Effector memory CD4-positive, alpha-beta T cell (primary cell): Measurements from ENCODE around the gene UFSP2.

Experiments used
- DNase-seq, 3 donors: peaks; one replicate each; pipeline ENCODE4 v3.0.0-alpha.2; 2020
- H3K27ac ChIP-seq: 2 replicates; pipeline ENCODE4 v1.7.0; 2013; ENCODE audit warnings: mild to moderate bottlenecking, low read length, moderate library complexity; ENCODE audit not compliant: insufficient read depth, poor library complexity, severe bottlenecking
- H3K27me3 ChIP-seq: replicated peaks from 2 replicates; pipeline ENCODE4 v1.7.0; 2013; ENCODE audit warnings: mild to moderate bottlenecking, low read length; ENCODE audit not compliant: insufficient read depth, control insufficient read depth, poor library complexity, severe bottlenecking
- H3K36me3 ChIP-seq: 2 replicates; pipeline ENCODE4 v1.7.0; 2013; ENCODE audit warnings: mild to moderate bottlenecking, low read length, moderate library complexity; ENCODE audit not compliant: control insufficient read depth, insufficient read depth
- H3K4me1 ChIP-seq: 2 replicates; pipeline ENCODE4 v1.7.0; 2013; ENCODE audit warnings: low read length, mild to moderate bottlenecking; ENCODE audit not compliant: control insufficient read depth, insufficient read depth, poor library complexity, severe bottlenecking
- H3K4me3 ChIP-seq: 2 replicates; pipeline ENCODE4 v1.7.0; 2013; ENCODE audit warnings: low read length, low read depth, mild to moderate bottlenecking; ENCODE audit not compliant: insufficient read depth, poor library complexity, severe bottlenecking
- H3K9me3 ChIP-seq: 2 replicates; pipeline ENCODE4 v1.7.0; 2013; ENCODE audit warnings: mild to moderate bottlenecking, low read length, moderate library complexity; ENCODE audit not compliant: control insufficient read depth

The UFSP2 gene

DNA sequence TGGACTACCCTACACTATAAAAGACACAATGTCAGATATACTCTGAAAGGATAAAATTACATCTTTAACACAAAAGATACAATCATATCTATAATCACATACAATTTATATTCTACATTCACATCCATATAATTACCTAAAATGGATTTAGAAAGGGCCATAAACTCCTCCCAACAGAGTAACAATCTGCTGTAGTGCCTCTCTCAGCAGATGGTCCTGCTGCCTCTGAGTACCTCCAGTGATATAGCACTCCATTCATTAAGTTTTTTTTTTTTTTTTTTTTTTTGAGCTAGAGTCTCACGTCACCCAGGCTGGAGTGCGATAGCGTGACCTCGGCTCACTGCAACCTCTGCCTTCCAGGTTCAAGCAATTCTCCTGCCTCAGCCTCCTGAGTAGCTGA is 21.7 kb downstream of the UFSP2 start:
- Histone ChIP-seq H3K9me3 (no peaks in the 10 kb centered on the region), H3K27me3 (no peaks in the 10 kb centered on the region), H3K36me3 (peaks cover 45% of the 10 kb centered on the region), H3K4me1 (no peaks in the 10 kb centered on the region), H3K4me3 (no peak overlapping the region), H3K27ac (no peak overlapping the region)
- DNase-seq: no peak

GRCh38 chr4:185399466-185399865 is 26.3 kb downstream of the UFSP2 start:
- Histone ChIP-seq H3K36me3 (peaks cover 32% of the 10 kb centered on the region), H3K9me3 (no peaks in the 10 kb centered on the region), H3K4me3 (no peak overlapping the region), H3K27me3 (no peaks in the 10 kb centered on the region), H3K27ac (no peak overlapping the region), H3K4me1 (peaks cover 15% of the 10 kb centered on the region)
- DNase-seq: no peak

- Histone ChIP-seq H3K36me3 (peaks cover 32% of the 10 kb centered on the region), H3K9me3 (no peaks in the 10 kb centered on the region), H3K27me3 (no peaks in the 10 kb centered on the region), H3K4me3 (no peak overlapping the region), H3K27ac (no peak overlapping the region), H3K4me1 (peaks cover 18% of the 10 kb centered on the region)
- DNase-seq: no peak
Observed at GRCh38 chr4:185398618-185399017, 27.1 kb downstream of the UFSP2 start.

- DNase-seq: no peak
- Histone ChIP-seq H3K4me1 (peaks cover 18% of the 10 kb centered on the region), H3K27ac (peak within 1 kb of the TSS; percentile 94), H3K27me3 (no peaks in the 10 kb centered on the region), H3K4me3 (peak within 1 kb of the TSS; percentile 85), H3K36me3 (peaks cover 24% of the 10 kb centered on the region), H3K9me3 (no peaks in the 10 kb centered on the region)
Observed at GRCh38 chr4:185396724-185397385, 28.9 kb downstream of the UFSP2 start, which contains the start of gene ANKRD37. Gene ANKRD37, plus strand, starts transcription at chr4:185396841. Its CDS starts 83 bp downstream, at chr4:185396924.

GRCh38 chr4:185395956-185396723 is 29.6 kb downstream of the UFSP2 start:
- Histone ChIP-seq H3K4me1 (peaks cover 18% of the 10 kb centered on the region), H3K4me3 (peak overlapping the region; percentile 85), H3K27me3 (no peaks in the 10 kb centered on the region), H3K36me3 (peaks cover 17% of the 10 kb centered on the region), H3K27ac (peak overlapping the region; percentile 94), H3K9me3 (no peaks in the 10 kb centered on the region)
- DNase-seq: peak; percentile 93 to 95 (median 93)

GRCh38 chr4:185395238-185395955 is 30.4 kb downstream of the UFSP2 start, which contains the start of gene LRP2BP:
Gene LRP2BP, minus strand, starts transcription at chr4:185395924. Its CDS starts 17,738 bp downstream, at chr4:185378186.
- Histone ChIP-seq H3K36me3 (peaks cover 10% of the 10 kb centered on the region), H3K4me3 (peak within 1 kb of the TSS; percentile 85), H3K9me3 (no peaks in the 10 kb centered on the region), H3K4me1 (peaks cover 18% of the 10 kb centered on the region), H3K27me3 (no peaks in the 10 kb centered on the region), H3K27ac (peak within 1 kb of the TSS; percentile 94)
- no peak for DNase-seq

- Histone ChIP-seq H3K4me1 (peaks cover 18% of the 10 kb centered on the region), H3K36me3 (peaks cover 4% of the 10 kb centered on the region), H3K27ac (peak overlapping the region; percentile 94), H3K9me3 (no peaks in the 10 kb centered on the region), H3K27me3 (no peaks in the 10 kb centered on the region), H3K4me3 (peak overlapping the region; percentile 85)
- no peak for DNase-seq
Observed at GRCh38 chr4:185394568-185395237, 31.1 kb downstream of the UFSP2 start.

- no peaks in the 10 kb centered on the region for H3K9me3 ChIP-seq
- H3K27me3 ChIP-seq: no peaks in the 10 kb centered on the region
- peaks cover 18% of the 10 kb centered on the region for H3K4me1 ChIP-seq
- no peaks in the 10 kb centered on the region for H3K36me3 ChIP-seq
- DNase-seq: no peak
- no peak overlapping the region for H3K27ac ChIP-seq
- H3K4me3 ChIP-seq: no peak overlapping the region
Observed at GRCh38 chr4:185392156-185392555, 33.6 kb downstream of the UFSP2 start.

- Histone ChIP-seq H3K27ac (no peak overlapping the region), H3K36me3 (no peaks in the 10 kb centered on the region), H3K27me3 (no peaks in the 10 kb centered on the region), H3K9me3 (no peaks in the 10 kb centered on the region), H3K4me3 (no peak overlapping the region), H3K4me1 (peaks cover 12% of the 10 kb centered on the region)
- no peak for DNase-seq
Observed at GRCh38 chr4:185390941-185391340, 34.8 kb downstream of the UFSP2 start.
